DND-41 (cell line): ENCODE measurements around the gene RPL36A.

Experiments used
- ATAC-seq: fragments of 200-7000 bp; cut with Tn5 transposase; 3 replicates; pipeline ENCODE4 v1.9.1; 2021; ENCODE audit warnings: low read depth; ENCODE audit not compliant: insufficient read depth
- DNase-seq: peaks from one replicate; pipeline ENCODE4 v3.0.0-alpha.2; 2020
- H2AFZ ChIP-seq: 2 replicates; pipeline ENCODE4 v1.6.0; 2012; ENCODE audit warnings: low read depth, low read length
- H3K27ac ChIP-seq: 2 replicates; pipeline ENCODE4 v1.5.1; 2012; ENCODE audit warnings: low read length, inconsistent platforms
- H3K27me3 ChIP-seq: fragments of 200-600 bp; sonication (generic); 2 replicates; pipeline ENCODE4 v1.6.0; 2012; ENCODE audit warnings: low read length, mild to moderate bottlenecking, inconsistent platforms; ENCODE audit not compliant: insufficient read depth, poor library complexity
- H3K36me3 ChIP-seq: 2 replicates; pipeline ENCODE4 v1.5.1; 2012; ENCODE audit warnings: low read length, inconsistent platforms; ENCODE audit not compliant: insufficient read depth
- H3K4me1 ChIP-seq: 2 replicates; pipeline ENCODE4 v1.5.1; 2012; ENCODE audit warnings: mild to moderate bottlenecking, low read length; ENCODE audit not compliant: insufficient read depth
- H3K4me2 ChIP-seq: 2 replicates; pipeline ENCODE4 v1.6.0; 2012; ENCODE audit warnings: mild to moderate bottlenecking, moderate library complexity, low read length, inconsistent platforms; ENCODE audit not compliant: insufficient read depth
- H3K4me3 ChIP-seq, 2 experiments: fragments of 200-600 bp in 1 of 2; shearing (Covaris generic) in 1 of 2; 2 replicates each; pipeline ENCODE4 v1.5.1; 2012 to 2016; ENCODE audit warnings: inconsistent platforms in 2 of 2, low read length in 2 of 2, mild to moderate bottlenecking in 2 of 2, low read depth in 1 of 2, moderate library complexity in 1 of 2
- H3K79me2 ChIP-seq: 2 replicates; pipeline ENCODE4 v1.6.0; 2012; ENCODE audit warnings: low read length, inconsistent platforms; ENCODE audit not compliant: insufficient read depth
- H3K9ac ChIP-seq: 2 replicates; pipeline ENCODE4 v1.6.0; 2012; ENCODE audit warnings: low read depth, mild to moderate bottlenecking, inconsistent platforms, low read length, moderate library complexity
- H3K9me3 ChIP-seq: 2 replicates; pipeline ENCODE4 v1.5.1; 2012; ENCODE audit warnings: low read length, moderate library complexity, mild to moderate bottlenecking, inconsistent platforms; ENCODE audit not compliant: insufficient read depth, severe bottlenecking
- H4K20me1 ChIP-seq: 2 replicates; pipeline ENCODE4 v1.6.0; 2012; ENCODE audit warnings: low read length; ENCODE audit not compliant: insufficient read depth
- CTCF ChIP-seq: IDR thresholded peaks from 2 replicates; pipeline ENCODE4 v1.5.1; 2012; ENCODE audit warnings: borderline replicate concordance, low read length, moderate library complexity, mild to moderate bottlenecking; ENCODE audit not compliant: poor library complexity, severe bottlenecking; ENCODE audit errors: extremely low read depth
- EZH2 ChIP-seq: IDR thresholded peaks from 3 replicates; pipeline ENCODE4 v1.6.1; 2012; ENCODE audit warnings: borderline replicate concordance, low read depth, mild to moderate bottlenecking, moderate library complexity, low read length, inconsistent platforms; ENCODE audit not compliant: severe bottlenecking

RPL36A gene

GRCh38 chrX:101408532-101408841, 17.7 kb downstream of the RPL36A start:
- ATAC-seq = peak; percentile 25
- Histone ChIP-seq H3K4me3 (peak overlapping the region; percentile 50 to 72), H2AFZ (peak overlapping the region; percentile 78)

GRCh38 chrX:101409043-101409442, 18.2 kb downstream of the RPL36A start:
- DNase-seq = no peak
- no peak overlapping the region for H2AFZ ChIP-seq
- H3K9ac ChIP-seq = peak overlapping the region; percentile 76
- H3K79me2 ChIP-seq = peaks cover 68% of the 10 kb centered on the region
- no peaks in the 10 kb centered on the region for H3K9me3 ChIP-seq
- TF ChIP-seq EZH2 (no peak), CTCF (no peak)
- H3K4me1 ChIP-seq = peaks cover 43% of the 10 kb centered on the region
- peaks cover 8% of the 10 kb centered on the region for H4K20me1 ChIP-seq
- peaks cover 18% of the 10 kb centered on the region for H3K36me3 ChIP-seq
- peak overlapping the region; percentile 86 for H3K27ac ChIP-seq
- no peak for ATAC-seq
- H3K4me2 ChIP-seq = peak overlapping the region; percentile 80
- no peaks in the 10 kb centered on the region for H3K27me3 ChIP-seq
- H3K4me3 ChIP-seq = peak overlapping the region; percentile 50 to 72; a peak in 3 of 4 replicates

More at GRCh38 chrX:101408532-101408841, 17.7 kb downstream of the RPL36A start:
- peak overlapping the region; percentile 86 for H3K27ac ChIP-seq
- H3K79me2 ChIP-seq = peaks cover 68% of the 10 kb centered on the region
- peak overlapping the region; percentile 80 for H3K4me2 ChIP-seq
- no peaks in the 10 kb centered on the region for H3K9me3 ChIP-seq
- peaks cover 43% of the 10 kb centered on the region for H3K4me1 ChIP-seq
- no peak for DNase-seq
- no peak for TF ChIP-seq CTCF
- no peak for TF ChIP-seq EZH2
- peak overlapping the region; percentile 76 for H3K9ac ChIP-seq
- H3K27me3 ChIP-seq = no peaks in the 10 kb centered on the region
- H3K36me3 ChIP-seq = peaks cover 22% of the 10 kb centered on the region
- peaks cover 8% of the 10 kb centered on the region for H4K20me1 ChIP-seq

- no peaks in the 10 kb centered on the region for H3K27me3 ChIP-seq
- ATAC-seq (no peak), DNase-seq (no peak)
- H3K9me3 ChIP-seq = no peaks in the 10 kb centered on the region
- H2AFZ ChIP-seq = no peak overlapping the region
- peaks cover 8% of the 10 kb centered on the region for H4K20me1 ChIP-seq
- H3K4me1 ChIP-seq = peaks cover 41% of the 10 kb centered on the region
- H3K79me2 ChIP-seq = peaks cover 62% of the 10 kb centered on the region
- H3K9ac ChIP-seq = no peak overlapping the region
- H3K27ac ChIP-seq = no peak overlapping the region
- H3K4me2 ChIP-seq = peak overlapping the region; percentile 80; the same call in 1 of the 2 replicates
- H3K4me3 ChIP-seq = no peak overlapping the region; a peak in 1 of 4 replicates
- peaks cover 18% of the 10 kb centered on the region for H3K36me3 ChIP-seq
- TF ChIP-seq EZH2 = no peak
- TF ChIP-seq CTCF = no peak
Observed at GRCh38 chrX:101410461-101410860, 19.6 kb downstream of the RPL36A start.

- Histone ChIP-seq H3K4me1 (peaks cover 28% of the 10 kb centered on the region), H3K4me3 (no peak overlapping the region), H3K27ac (no peak overlapping the region), H3K4me2 (no peak overlapping the region), H3K27me3 (no peaks in the 10 kb centered on the region), H2AFZ (no peak overlapping the region), H4K20me1 (peaks cover 8% of the 10 kb centered on the region), H3K36me3 (peaks cover 18% of the 10 kb centered on the region), H3K9me3 (no peaks in the 10 kb centered on the region), H3K9ac (no peak overlapping the region), H3K79me2 (peaks cover 49% of the 10 kb centered on the region)
- no peak for TF ChIP-seq CTCF
- no peak for TF ChIP-seq EZH2
- ATAC-seq (no peak), DNase-seq (no peak)
Observed at GRCh38 chrX:101411984-101412383, 21.2 kb downstream of the RPL36A start.
